H4 (cell line): Measurements from ENCODE around the gene TRDN. TPM values are rescaled to one million over a fixed set of nuclear protein-coding genes. Genes with fewer than 3 reads are reported as not detected.
"Not testable (repeated sequence)": the region's sequence is repeated elsewhere in the genome, so short reads cannot be mapped to it uniquely, and the experiment has no call there.

Experiments
- DNase-seq: peaks from one replicate; pipeline ENCODE4 v3.0.0-alpha.2; 2015; ENCODE audit warnings: low spot score
- total RNA-seq: library from RNA; depleted of rRNA; stranded (reverse); fragments of >200 nt; shearing (Covaris generic); gene quantifications from 2 replicates; pipeline ENCODE4 v1.2.3, GENCODE V29; 2014

Gene TRDN
- total RNA-seq, 1 experiment from 2014 or later = 0.08 TPM

DNA sequence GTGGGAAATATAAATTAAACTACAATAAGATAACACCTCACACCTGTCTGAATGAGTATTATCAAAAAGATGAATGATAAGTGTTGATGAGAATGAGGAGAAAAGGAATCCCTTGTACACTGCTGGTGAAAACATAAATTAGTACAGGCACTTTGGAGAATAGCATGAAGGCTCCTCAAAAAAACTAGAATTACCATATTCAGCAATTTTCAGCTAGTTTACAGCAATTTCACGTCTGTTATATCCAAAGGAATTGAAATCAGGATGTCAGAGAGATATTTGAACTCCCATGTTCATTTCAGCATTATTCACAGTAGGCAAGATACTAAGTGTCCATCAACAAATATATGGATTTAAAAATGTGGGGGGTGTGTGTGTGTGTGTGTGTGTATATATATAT is 348.1 kb downstream of the TRDN start:
- DNase-seq = no peak

GRCh38 chr6:123276546-123276980 is 360.2 kb downstream of the TRDN start:
- no peak for DNase-seq

DNA sequence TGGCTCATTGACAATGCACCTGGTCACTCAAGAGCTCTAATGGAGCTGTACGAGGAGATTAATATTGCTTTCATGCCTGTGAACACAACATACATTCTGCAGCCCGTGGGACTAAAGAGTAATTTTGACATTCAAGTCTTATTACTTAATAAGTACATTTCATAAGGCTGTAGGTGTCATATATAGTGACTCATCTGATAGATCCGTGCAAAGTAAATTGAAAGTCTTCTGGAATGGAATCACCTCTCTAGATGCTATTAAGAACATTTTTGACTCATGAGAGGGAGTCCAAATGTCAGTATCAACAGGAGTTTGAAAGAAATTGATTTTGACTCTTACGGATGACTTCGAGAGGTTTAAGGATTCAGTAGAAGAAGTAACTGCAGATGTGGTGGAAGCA is 372.8 kb downstream of the TRDN start:
- DNase-seq = no peak

DNA sequence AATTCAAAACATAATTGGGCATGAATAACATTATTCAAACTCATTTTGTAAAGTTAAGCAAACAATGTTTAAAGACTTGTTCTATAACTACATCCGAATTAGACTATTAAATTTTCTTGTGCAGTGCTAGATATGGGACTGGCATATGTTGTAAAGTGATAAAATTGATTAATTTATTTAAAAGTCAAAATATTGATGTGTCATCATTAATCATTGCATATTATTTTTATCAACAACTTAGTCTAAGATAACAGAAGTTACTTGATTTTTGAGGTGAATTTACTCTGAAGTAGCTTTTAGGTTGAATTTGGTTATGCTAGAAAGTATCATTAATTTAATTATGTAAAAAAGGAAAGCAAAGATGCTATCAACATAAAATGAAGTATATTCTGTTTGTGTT is 396.1 kb downstream of the TRDN start:
- DNase-seq = no peak

GRCh38 chr6:123233336-123233735 is 403.4 kb downstream of the TRDN start:
- DNase-seq = no peak

GRCh38 chr6:123227789-123228188 is 409.0 kb downstream of the TRDN start:
- DNase-seq = not testable (repeated sequence)

DNA sequence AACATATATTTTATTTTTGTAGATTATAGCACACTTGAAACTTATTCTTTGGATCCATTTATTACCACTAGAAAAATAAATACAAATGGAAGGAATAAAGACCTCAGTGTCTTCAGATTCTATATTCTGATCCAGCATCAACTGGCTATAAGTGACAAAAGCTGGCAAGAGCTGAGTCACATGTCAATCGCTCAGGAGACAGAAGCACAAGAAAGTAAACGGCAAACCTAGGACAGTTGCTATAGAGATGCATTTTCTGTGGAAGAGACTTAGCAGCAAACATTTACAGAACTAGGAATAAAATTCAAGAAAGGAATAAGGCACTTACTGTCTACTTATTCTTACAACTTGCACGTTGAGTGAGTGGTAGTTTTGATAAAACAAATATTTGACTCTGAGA is 410.4 kb downstream of the TRDN start:
- DNase-seq = no peak

GRCh38 chr6:123224077-123224476 is 412.7 kb downstream of the TRDN start:
- DNase-seq = no peak

DNA sequence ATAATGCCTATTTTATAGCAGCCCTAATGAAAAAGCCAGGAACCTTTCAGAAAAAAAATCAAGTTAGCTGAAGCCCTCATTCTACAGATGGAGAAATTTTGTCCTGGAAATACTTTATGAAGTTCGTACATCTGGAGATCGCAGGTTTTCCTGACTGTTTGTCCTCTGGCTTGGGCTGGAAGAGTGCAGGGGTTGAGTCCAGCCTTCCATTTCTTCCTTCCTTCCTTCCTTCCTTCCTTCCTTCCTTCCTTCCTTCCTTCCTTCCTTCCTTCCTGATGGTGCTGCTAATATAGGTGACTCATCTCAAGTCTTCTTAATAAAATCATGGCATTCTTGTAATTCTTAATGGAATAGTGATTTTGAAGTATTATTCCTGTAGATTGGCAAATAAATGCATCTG is 413.3 kb downstream of the TRDN start:
- no peak for DNase-seq

GRCh38 chr6:123215211-123215610 is 421.5 kb downstream of the TRDN start:
- no peak for DNase-seq

GRCh38 chr6:123214433-123214832 is 422.3 kb downstream of the TRDN start:
- no peak for DNase-seq

GRCh38 chr6:123213921-123214320 is 422.8 kb downstream of the TRDN start:
- no peak for DNase-seq

DNA sequence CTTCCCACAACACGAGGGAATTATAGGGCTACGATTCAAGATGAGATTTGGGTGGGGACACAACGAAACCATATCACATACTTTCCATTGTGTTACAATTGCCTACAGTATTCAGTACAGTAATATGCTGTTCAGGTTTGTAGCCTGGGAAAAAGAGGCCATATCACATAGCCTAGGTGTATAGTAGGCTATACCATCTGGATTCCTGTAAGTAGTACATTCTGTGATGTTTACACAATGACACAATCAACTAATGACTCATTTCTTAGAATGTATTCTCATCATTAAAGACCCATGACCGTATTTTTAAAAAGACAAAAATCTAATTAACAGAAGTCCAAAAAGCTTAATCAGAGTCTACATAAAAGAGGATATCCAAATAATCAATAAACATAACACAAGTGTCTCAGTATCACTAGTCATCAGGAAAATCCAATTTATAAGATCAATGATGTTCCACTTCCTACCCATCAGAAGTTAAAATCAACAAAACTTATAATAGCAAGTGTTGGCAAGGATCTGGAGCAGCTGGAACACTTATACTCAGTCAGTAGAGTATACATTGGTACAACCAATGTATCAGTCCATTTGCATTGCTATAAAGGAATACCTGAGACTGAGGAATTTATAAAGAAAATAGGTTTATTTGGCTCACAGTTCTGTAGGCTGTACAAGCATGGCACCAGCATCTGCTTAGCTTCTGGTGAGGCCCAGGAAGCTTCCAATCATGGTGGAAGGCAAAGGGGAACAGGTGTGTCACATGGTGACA is 424.8 kb downstream of the TRDN start:
- no peak for DNase-seq

- no peak for DNase-seq
Measured at GRCh38 chr6:123210645-123211044, 426.1 kb downstream of the TRDN start.

DNA sequence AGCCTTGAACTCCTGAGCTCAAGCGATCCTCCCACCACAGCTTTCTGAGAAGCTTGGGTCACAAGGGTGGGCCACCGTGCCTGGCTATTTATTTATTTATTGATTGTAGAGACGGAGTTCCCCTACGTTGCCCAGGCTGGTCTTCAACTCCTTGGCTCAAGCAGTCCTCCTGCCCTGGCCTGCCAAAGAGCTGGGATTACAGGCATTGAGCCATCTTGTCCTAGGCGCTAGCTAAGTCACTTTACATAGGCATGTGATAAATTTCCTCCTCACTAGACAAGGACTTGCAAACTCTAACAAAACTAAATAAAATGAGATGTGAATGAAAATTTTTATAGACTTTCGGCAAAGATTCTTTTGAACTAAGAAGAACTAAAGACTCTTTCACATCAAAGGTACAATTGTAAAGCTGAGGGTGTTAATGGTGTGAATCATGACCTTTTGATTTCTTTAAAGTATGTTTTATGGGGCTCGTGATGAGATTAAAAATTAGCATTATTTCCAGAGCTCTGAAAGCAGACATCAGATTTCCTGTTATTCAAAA is 428.7 kb downstream of the TRDN start:
- no peak for DNase-seq

- DNase-seq = no peak
Measured at GRCh38 chr6:123203928-123204327, 432.8 kb downstream of the TRDN start.

- no peak for DNase-seq
Measured at GRCh38 chr6:123201869-123202372, 434.8 kb downstream of the TRDN start.

DNA sequence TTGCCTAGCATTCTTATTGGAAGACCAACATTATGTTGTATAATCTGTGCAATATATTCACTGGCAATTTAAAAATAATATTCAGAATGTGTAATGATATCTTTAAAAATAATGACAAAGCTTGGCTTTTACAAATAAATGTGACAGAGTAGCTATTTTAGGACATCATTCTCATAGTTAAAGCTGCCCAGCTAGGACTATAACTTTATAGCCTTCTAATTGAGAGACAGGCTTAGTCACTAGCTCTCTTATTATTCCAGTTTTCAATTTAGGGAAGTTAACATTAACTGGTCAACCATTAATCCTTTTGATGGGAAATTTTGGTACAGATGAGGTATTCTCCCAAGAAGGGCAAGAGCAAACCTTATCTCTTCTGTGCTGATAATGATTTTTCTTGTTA is 443.5 kb downstream of the TRDN start:
- DNase-seq = no peak

DNA sequence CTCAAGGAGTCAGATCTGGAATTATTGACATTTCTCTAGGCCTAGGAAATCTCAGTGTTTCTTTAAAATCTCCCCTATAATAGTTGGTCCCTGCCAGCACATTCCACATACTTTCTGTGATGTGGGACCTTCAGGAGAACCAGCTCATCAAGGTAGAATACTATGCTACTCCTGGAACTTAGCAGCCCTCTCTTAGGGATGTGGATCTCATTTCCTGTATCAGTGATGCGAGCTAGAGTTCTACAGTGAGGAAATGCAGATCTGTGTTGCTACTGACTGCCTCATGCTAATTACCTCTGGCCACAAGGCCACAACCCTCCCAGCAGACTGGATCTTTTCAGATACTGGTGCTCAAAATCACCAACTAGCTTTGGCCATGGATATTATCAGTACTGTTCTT is 446.9 kb downstream of the TRDN start:
- no peak for DNase-seq

GRCh38 chr6:123182998-123183397 is 453.8 kb downstream of the TRDN start:
- DNase-seq = no peak

DNA sequence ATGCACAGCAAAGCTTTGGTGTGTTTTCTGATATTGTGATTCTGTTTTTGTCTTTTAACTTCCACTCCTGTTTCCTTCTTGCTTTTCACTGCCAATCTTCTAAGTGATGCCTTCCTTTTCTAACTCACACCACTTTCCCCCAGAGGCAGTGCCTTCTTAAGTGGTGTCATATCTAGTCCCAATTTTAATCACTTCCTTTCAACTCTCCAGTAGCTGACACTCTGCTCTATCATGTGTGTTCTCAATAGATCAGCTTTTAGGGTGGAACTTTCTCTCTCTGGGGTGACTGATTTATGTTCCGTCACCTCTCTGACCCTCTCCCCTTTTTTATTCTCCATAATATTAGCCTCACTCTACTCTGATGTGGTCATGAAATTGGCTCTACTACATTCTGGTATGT is 460.0 kb downstream of the TRDN start:
- no peak for DNase-seq

DNA sequence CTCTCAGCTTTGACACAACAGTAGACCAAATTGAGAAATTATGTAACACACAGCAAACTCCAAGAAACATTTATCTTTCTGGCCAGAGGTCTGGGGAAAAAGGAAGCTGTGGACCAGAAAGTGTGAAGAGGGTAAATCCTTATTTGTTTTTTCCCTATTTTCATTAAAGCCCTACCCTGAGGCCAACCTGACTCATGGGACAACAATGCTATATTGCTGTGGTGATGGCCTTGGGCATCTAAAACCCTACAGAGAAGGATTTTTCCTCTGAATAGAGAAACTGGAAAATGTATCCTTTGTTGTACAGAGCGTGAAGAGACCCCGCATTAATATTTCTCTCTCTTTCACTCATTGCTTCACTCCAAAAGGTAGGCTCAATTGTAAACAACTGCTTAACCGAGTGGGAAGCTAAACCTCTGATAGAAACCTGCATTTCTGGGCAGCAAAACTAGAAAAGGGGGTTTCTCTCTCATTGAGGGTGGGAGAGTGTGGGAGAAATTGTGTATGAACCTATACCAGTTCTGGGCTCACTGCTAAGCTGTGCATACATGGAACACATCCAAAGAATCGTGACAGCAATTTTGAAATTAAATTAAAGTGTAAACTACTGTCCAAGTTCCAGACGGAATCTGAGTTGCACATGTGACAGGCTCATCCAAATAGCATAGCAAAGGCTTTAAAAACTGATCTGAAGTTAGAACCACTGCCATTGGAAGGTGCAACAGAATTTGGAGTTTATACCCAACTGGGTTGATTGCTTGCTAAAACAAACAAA is 465.2 kb downstream of the TRDN start:
- DNase-seq = no peak

- DNase-seq = no peak
Measured at GRCh38 chr6:123169774-123170095, 467.0 kb downstream of the TRDN start.
